Activated CD4-positive, alpha-beta T cell treated with anti-CD3 and anti-CD28 coated beads, Interleukin-2, Interleukin-4, amounts not matched to agents 100 ng/mL and 50 ng/mL, durations not matched to agents 16 hours and 8 hours (primary cell): ENCODE data around the gene KIZ.

Experiments used
- DNase-seq: peaks from one replicate; pipeline ENCODE4 v3.0.0-alpha.2; 2020; ENCODE audit warnings: low spot score

The KIZ gene

DNA sequence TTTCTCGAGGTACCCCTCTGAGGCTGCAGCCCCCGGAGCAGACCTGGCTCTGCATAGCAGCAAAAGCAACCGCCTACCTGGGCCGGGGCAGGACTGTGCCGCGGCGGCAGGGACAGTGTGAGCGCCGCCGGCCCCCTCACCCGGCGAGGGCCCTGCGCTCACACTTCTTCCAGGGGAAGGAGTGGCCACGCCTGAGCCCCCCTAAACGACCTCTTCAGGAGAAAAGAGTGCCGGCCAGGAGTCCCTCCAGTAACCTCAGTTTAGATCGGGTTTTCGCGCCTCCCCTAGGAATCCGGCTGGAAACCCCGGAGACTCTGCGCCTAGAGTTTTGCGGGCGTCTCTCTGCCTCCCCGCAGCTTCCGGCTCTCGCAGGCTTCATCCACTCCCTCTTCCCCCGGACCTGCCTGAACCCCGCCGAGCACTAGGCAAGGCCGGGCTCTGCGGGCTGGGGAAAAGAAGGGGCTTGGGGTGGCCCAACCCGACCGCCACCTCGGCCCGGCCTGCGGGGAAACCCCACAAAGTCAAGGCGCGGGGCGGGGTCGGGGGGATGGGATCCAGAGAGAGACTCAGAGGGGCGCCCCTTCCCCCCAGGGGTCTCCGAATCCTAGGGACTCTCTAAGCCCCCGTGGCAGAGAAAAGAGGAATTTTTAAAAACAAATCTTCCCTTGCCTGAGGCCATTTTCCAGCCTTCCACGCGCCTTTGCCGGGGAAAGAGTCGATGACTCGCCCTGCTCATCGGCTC, 20.3 kb upstream of the KIZ start:
- DNase-seq = no peak

DNA sequence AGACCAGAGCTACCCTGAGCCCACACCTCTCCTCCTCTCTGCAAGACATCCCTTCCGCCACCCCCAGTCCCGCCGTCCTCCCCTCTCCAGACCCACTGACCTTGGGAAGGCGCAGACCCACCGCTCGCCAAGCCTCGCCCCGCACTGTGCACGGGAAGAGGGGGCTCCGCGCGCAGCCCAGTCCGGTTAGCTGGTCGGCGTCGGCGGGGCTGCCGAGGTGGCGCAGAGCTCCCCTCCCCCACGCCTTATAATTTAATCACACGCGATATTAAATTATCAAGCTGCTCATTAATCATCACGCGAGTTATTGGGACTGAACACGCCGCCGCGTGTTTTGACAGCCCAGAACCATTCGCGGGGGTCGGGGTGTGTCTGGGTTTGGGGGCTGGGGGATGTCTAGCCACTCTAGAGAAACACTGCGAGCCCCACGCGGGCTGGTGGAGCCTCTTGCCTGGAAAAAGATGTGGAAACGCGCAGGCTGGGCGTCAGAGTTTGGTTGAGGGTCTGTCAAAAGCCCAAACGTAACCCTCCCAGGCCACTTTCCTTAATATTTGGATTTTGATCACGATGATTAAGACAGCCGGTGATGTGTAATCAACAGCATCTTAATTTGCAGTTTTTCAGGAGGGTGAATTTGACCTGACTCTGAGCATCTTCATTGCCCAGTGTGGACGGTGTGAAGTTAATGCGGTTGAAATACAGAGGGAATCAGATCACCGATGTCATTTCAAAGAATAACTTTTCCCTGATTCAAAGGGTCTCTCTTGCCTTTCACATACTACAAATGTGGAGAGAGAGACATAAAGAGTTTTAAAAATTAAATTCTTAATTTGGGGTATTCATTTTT, 19.5 kb upstream of the KIZ start, which contains the start of gene LINC00237:
LINC00237 (minus strand) TSS at position 188 of the 847 bp plus-strand sequence.
- DNase-seq = no peak

DNA sequence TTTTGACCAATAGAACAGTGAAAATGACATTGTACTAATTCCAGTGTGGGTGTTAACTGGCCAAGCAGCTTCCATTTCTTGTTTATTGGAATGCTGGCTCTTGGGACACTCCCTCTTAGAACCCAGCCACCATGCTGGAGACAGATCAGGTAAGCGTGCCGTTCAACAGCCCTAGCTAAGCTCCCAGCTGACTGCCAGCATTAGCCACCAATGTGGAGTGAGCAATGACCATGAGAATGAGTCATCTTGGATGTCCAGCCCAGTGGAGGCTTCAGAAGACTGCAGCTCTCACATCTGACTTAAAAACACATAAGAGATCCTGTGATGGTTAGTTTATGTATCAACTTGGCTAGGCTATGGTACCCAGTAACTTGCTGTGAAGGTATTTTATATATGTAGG, 16.7 kb upstream of the KIZ start:
- no peak for DNase-seq

DNA sequence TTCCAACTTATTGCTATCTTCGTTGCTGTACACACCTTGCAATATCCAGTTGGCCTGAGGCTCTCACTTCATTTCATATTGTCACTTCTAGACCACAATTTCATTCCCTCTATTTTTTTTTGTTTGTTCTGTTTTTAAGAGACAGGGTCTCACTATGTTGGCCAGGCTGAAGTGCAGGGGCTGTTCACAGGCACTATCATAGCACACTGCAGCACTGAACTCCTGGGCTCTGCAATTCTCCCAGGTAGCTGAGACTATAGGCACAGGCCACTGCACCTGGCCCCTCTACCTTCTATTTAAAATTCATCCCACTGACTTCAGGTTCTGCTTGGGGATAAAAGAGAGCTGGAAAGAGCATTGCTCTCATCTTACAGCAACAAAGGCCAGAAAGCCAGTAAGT, 15.1 kb upstream of the KIZ start:
- no peak for DNase-seq

DNA sequence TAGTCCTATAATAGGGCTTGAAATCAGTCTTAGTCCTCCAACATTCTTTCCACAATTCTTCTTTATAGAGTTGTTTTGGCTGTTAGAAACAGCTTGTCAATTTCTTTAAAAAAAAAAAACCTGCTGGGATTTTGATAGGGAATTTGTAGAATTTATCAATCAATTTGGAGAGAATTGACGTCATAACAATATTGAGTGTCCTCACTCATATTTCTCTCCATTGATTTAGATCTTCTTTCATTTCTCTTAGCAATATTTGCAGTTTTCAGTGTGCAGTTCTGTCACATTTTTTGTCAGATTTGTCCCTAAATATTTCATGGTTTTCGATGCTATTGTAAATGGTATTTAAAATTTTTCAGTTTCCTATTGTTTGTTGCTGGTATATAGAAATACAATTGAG, 14.5 kb upstream of the KIZ start:
- no peak for DNase-seq

DNA sequence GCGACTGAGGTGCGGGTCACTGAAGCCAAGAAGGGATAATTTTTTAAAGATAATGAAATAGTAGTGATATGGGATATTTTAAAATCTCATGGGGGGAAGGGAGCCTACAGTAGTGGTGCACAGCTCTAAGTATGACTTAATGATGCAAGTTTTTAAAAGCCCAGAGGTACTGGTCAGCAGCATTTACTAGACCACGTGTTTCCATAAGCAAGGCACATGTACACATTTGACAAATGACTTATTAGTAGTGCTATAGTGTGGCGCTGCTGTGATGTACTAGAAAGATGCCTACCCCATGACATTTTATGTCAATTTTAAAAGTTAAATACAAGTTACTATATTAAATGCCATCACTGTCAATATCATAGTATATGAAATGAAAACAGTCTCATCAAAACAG, 12.2 kb upstream of the KIZ start:
- DNase-seq = no peak

DNA sequence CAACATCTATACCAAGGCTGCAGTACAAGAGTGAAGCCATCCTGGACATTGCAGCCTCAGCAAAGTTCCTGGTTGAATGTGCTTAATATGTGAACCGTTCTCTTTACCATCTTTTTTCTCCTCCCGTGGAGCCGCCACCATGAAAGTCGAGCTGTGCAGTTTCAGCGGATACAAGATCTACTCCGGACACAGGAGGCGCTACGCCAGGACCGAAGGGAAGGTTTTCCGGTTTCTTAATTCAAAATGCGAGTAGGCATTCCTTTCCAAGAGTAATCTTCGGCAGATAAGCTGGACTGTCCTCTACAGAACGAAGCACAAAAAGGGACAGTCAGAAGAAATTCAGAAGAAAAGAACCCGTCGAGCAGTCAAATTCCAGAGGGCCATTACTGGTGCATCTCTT, 11.3 kb upstream of the KIZ start:
- DNase-seq = no peak

DNA sequence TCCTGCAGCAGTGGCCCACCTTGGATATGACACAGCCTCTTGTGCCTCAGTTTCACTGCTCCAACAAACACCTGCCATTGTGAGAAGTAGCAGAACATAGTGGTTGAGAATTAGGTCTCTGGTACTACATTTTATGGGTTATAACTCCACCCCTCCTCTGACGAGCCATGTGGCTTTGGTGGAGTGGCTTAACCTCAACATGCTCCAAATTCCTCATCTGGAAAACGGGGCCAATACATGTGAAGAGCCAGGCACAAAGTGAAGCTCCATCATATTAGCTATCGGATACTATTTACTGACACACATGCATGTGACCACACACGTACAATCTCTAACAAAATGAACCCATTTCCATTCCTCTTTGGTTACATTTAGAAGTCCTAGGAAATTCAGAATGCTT, 8.4 kb upstream of the KIZ start:
- DNase-seq = no peak

DNA sequence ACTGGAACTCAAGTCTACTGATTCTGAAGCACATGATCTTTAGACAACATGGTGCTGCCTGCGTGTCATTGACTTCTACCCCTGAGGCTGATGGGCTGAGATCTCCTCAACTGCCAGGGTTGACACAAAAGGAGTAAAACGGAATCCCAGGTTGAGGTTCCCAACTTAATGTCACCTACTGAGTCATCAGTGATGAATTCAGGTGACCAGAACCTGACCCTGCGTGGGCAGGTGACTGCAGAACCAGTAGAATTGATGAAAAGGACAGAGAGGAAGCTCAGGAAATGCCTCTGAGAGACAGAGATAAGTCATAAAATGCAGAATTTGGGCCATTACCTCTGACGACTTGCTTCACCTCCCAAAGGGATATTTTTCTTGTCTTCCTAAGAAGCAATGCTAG, 7.7 kb upstream of the KIZ start:
- DNase-seq = no peak

DNA sequence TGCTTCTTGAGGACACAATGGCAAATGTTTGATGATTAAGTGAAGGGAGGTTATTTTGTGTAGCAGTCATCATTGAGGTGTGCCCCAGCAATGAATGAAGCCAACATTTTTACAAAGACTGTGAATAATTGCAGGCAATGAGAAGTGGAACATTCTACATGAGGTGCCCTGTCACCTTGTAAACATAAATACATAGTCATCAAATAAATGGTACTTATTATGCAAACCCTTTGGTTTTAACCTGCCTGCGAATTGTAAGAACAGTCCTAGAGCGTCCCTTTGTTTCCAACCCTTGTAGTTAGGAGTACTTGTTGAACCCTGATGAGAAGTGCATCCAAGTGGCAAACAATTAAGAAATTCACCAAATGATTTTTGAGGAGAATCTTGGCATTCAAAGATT, 7.1 kb upstream of the KIZ start:
- no peak for DNase-seq

DNA sequence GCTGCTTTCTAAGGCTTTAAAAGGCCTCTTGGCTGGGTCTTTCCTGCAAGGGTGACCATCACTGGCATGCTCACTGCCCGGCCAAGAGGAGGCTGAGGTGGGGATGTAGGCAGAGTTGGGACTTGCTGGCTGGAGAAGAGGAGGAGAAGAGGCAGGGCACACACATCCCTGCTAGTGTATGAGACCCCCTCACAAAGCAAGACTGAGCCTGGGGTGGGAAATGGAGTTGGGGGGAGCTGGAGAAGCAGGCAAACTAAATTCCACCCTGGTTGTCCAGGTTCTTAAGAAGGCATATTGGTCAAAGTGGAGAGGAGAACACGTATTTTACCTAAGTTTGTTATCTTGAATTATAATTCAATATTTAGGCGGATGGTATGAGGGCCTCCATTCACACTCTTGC, 1.7 kb upstream of the KIZ start:
- DNase-seq = no peak

DNA sequence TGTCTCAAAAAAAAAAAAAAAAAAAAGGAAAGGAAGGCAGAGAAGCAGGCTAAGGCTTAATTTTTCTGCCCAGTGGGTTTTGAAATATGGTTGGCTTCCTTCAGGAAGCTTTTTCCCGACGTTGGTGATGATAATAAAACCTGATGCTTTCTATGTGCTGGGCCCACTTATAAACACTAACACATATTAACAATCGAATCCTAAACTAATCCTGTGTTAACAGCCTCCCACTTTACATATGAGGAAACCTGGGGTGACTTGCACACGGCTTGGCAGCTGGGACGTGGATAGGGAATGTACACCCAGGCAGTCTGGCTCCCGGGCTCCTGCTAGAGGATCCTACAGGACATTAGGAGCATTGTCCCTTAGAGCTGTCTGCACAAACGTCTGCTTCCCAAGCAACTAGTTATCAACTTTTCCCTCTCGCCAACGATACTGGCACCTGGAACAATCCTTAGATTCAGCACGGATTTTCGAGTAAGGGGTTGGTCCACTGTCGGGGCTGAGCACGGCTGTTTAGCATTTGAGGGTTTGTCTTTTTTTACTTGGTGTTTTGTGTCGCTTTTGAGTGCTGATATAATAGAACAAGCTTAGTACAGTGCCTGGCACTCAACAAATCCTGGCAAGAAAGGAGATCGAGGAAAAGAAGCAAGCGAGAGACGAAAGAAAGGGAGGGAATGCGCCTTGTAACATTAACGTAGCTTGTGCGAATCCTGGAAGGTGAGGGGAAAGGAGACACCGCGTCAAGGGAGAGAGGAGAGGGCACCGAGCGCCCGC, 622 bp upstream of the KIZ start:
- DNase-seq = no peak

DNA sequence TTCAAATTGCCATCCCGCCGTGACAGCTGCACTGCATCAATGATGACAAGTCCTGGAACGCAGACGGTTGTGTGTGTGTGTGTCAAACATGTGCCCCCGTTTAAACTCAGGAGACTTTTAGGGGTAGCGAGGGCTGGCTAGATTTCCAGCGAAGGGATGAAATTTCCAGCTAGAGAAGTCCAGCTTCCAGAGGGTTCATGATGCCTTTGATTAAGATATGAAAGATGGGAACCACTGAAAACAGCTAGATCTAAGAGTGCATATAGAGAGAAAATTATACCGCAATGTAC, 644 bp downstream of the KIZ start:
- no peak for DNase-seq

DNA sequence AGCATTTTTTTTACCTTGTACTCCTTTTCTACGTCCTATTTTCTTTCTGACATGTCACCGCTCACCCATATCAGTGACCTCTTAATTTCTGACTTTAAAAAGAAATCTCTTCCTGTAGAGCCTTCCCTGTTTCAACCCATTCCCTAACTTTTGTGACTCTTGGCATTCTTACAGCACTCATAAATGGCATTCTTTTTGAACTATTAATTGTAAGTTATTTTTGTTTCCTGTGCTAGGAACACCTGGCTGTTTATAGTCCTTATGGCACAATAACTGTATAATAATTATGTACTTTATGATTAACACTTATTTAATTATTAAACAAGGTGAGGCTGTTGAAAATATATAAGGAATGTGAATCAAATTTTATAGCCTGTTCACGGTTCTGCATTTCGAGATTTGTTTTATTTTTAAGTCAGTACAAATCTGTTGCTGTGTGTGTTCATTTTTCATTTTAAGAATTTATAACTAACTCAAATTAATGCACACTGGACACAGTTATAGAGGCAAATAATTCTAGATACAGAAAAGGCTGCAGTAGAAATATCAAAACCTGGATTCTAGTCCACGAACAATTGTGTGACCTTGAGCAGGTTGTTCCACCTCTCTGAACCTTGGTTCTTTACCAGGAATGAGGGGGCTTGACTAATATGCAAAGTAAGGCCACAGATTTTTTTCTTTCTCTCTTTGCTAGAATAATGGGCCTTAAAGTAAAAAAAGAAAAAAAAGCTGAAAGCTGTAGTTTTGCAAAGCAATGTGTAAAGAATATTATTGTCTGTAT, 1.5 kb downstream of the KIZ start:
- no peak for DNase-seq

DNA sequence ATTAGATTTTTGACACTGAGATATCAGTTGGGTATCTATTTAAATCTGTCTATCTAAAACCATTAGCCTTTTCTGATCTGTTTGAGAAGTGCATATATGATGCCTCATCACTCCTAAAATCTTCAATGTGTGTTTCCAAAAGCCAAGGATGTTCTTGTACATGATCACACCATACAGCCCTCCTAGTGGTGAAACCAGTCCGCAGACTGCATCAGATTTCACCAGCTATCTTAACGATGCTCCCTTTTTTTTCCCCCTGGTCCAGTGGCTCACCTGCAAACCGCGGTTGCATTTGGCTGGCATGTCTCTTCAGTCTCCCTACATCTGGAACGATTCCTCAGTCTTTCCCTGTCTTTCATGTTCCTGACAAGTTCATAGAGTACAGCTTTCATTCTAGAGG, 4.0 kb downstream of the KIZ start:
- no peak for DNase-seq

DNA sequence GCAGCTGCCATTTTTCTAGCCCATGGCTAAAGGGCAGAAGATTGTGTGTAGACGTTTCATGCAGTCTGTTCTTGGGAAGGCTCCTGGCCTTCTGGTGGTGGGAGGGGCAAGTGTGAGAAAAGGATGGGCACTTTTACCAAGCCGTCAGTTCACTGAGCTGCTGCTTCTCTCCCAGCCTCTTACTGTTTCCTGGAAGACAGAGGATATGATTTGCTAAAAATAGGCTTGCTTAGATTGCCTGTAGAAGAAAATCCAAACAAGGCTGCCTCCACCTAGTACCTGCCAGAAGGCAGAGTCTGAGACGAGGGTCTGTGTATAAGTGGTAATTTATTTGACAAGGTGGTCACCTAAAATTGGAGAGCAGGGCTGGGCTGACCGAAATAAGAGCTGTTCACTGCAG, 7.5 kb downstream of the KIZ start:
- DNase-seq = no peak

DNA sequence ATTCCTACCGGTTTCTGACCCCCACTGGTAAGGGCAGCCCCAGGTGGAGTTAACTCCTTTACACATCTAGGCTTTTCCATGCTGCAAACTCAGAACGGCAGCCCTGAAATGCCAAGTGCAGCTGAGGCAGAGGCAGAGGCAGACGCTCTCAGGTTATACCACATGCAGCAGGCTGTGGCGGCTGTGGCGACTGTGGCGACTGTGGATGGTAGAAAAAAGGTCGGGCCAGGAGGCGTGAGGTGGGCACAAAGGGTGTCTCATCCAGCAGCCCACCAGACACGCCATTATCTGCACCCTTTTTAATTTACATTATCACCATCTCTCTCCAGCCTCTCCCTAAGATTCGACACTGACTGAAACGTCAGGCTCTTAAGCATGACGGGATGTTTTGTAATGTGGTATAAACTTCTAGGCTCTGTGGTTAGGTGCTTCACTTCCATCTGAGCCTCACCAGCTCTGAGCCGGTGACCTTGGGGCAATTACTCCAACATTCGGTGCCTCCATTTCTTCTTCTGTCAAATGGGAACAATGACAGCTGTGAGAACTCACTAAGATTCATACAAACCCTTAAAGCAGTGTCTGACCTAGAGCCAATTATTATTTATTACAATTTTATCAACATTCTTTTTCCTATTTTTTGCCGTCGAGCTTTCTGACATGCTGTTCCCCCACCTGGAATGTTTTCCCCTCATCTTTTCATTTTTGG, 8.2 kb downstream of the KIZ start:
- DNase-seq = no peak

DNA sequence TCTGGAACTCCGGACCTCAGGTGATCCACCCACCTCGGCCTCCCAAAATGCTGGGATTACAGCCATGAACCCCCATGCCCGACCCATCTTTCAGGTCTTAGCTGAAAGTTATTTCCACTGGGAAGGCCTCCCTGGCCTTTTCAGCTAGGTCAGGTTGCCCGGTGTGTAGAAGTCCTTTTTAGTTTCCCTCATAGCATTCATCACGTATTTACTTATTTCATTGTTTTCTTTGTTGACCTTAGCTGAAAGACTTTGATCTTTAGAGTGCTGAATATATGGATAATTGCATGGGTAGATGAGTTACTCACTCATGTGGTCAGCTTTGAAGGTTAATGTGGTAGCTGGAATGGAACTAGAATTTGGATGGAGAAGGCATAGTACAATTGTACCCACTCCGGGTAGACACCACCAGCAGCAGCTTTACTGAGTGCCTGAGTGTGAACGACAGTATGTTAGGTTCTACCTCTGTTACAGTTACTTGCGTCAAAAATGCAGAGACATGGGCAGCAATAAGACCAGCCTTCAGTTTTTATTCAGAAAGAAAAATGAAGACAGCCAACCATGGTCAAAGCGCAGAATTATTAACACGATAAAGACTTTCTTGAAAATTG, 9.1 kb downstream of the KIZ start:
- DNase-seq = no peak

DNA sequence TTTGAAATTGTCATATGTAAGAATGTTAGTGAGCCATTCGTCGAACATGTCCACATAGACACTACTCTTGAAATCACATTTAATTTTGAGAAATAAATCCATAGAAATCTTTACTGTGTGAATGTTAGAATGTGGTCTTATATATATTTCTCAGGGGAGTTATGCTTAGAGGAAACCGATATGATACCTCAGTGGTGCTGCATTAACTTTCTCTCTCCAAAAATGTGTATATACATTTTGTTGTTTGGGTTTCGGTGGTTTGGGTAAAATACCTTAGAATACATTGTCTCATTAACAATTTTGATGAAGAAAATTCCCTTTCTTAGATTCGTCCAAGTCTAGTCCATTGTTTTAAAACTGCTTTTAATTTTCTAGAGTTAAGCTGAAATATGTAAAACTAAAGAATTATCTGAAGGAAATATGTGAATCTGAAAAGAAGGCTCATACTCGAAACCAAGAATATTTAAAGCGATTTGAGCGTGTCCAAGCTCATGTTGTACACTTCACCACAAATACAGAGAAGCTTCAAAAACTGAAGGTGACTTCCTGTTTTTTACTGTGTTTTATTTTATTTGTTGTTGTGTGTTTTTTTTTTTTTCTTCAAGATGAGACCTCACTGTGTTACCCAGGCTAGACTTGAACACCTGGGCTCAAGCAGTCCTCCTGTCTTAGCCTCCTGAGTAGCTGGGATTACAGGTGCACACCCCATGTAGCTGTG, 10.3 kb downstream of the KIZ start:
- DNase-seq = no peak

DNA sequence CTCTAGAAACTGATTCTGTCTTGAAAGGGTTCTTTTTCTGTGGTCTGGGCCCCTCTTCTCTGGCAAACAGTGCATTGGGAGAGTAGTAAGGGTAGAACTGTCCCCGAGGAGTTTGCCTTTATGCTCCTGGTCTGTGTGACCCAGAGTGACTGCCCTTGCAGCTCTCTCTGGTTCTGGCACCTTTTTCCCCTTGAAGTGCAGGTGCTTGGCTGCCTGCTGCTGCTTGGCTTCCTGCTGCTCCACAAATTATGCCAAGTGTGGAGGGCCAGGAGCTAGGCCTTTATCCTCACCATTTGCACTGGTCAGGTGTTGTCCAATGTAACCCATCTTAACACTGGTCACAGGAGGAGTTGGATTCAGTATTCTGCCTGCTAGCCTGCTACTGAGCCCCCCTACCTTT, 11.2 kb downstream of the KIZ start:
- DNase-seq = no peak
